Measurements from ENCODE around the gene RPS3A.

DNA sequence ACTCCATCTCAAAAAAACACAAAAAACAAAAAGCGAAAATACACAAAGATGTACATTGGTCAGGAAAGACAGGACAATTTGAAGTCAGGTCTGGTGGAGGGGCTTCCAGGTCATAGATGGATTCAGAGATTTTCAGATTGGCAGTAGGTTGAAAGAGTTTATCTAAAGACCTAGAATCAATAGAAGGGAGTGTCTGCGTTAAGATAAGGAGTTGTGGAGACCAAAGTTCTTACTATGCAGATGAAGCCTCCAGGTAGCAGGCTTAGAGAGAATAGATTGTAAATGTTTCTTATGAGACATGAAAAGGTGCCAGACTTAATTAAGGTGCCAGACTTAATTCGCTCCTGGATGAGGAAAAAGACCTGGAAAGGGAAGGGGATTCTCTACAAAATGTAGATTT lies 6.9 kb upstream of the RPS3A start:
- TF ChIP-seq, protein P1, sequence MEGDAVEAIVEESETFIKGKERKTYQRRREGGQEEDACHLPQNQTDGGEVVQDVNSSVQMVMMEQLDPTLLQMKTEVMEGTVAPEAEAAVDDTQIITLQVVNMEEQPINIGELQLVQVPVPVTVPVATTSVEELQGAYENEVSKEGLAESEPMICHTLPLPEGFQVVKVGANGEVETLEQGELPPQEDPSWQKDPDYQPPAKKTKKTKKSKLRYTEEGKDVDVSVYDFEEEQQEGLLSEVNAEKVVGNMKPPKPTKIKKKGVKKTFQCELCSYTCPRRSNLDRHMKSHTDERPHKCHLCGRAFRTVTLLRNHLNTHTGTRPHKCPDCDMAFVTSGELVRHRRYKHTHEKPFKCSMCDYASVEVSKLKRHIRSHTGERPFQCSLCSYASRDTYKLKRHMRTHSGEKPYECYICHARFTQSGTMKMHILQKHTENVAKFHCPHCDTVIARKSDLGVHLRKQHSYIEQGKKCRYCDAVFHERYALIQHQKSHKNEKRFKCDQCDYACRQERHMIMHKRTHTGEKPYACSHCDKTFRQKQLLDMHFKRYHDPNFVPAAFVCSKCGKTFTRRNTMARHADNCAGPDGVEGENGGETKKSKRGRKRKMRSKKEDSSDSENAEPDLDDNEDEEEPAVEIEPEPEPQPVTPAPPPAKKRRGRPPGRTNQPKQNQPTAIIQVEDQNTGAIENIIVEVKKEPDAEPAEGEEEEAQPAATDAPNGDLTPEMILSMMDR (IDR thresholded peaks at IDR 0.05; ENCODE audit: low read depth, low read length): no peak
- TF ChIP-seq EZH2phosphoT487 (IDR thresholded peaks at IDR 0.05; ENCODE audit: low read depth): no peak
